Ovary (tissue), 3 donors: ENCODE measurements around the gene EPB41L4B.

Experiments used
- CTCF ChIP-seq, 3 donors: fragments of 450-650 bp in 2 of 3; fragments of 200-600 bp in 1 of 3; IDR thresholded peaks; one replicate each; pipeline versions ENCODE4 v1.5.1 to v1.8.0; 2016 to 2022; ENCODE audit warnings: antibody characterized with exemption in 3 of 3, mild to moderate bottlenecking in 1 of 3
- EP300 ChIP-seq: sonication (generic); formaldehyde crosslinking; IDR thresholded peaks from one replicate; pipeline ENCODE4 v1.6.1; 2017; ENCODE audit warnings: antibody characterized with exemption
- POLR2A ChIP-seq: fragments of 450-650 bp; IDR thresholded peaks from one replicate; pipeline ENCODE4 v1.6.1; 2017; ENCODE audit warnings: antibody characterized with exemption, mild to moderate bottlenecking, moderate library complexity
- donor health status: DM: no; HTN: no; CAD: no.

GRCh38 chr9:109248133-109248581 lies 72.7 kb downstream of the EPB41L4B start:
- TF ChIP-seq POLR2A (no peak), CTCF (IDR thresholded peaks at IDR 0.05) (no peak), EP300 (no peak)
